Endothelial cell (in vitro differentiated cells): ENCODE results near the gene TMPRSS2. TPM values are rescaled to one million over a fixed set of nuclear protein-coding genes. Genes with fewer than 3 reads are reported as not detected.

ENCODE experiments used
- DNase-seq: peaks from one replicate; pipeline ENCODE4 v3.0.0; 2021; ENCODE audit warnings: low spot score
- H3K27ac Mint-ChIP-seq: one replicate; pipeline ENCODE4 v1.8.0; 2021; ENCODE audit warnings: mixed read lengths, inconsistent platforms; ENCODE audit not compliant: unreplicated experiment
- H3K27me3 Mint-ChIP-seq: one replicate; pipeline ENCODE4 v1.8.0; 2021; ENCODE audit warnings: mild to moderate bottlenecking, moderate library complexity, mixed read lengths, inconsistent platforms; ENCODE audit not compliant: unreplicated experiment
- H3K36me3 Mint-ChIP-seq: one replicate; pipeline ENCODE4 v1.8.0; 2021; ENCODE audit warnings: mild to moderate bottlenecking, low read depth, mixed read lengths, inconsistent platforms; ENCODE audit not compliant: unreplicated experiment
- H3K4me1 Mint-ChIP-seq: one replicate; pipeline ENCODE4 v1.8.0; 2021; ENCODE audit warnings: mild to moderate bottlenecking, mixed read lengths, inconsistent platforms; ENCODE audit not compliant: unreplicated experiment
- H3K4me3 Mint-ChIP-seq: one replicate; pipeline ENCODE4 v1.8.0; 2021; ENCODE audit warnings: mild to moderate bottlenecking, mixed read lengths, inconsistent platforms; ENCODE audit not compliant: unreplicated experiment
- H3K9me3 Mint-ChIP-seq: one replicate; pipeline ENCODE4 v1.8.0; 2021; ENCODE audit warnings: mixed read lengths, inconsistent platforms; ENCODE audit not compliant: unreplicated experiment
- CTCF ChIP-seq: fragments of 200-600 bp; sonication (generic); IDR thresholded peaks from one replicate; pipeline ENCODE4 v1.5.0; 2021; ENCODE audit warnings: antibody characterized with exemption; ENCODE audit not compliant: unreplicated experiment
- total RNA-seq: library from RNA; stranded (reverse); fragmentation: NEBNext Ultra II Directional; extraction: Animal tissue kit (Norgen Biotek cat#: 25700); gene quantifications from one replicate; pipeline ENCODE4 v1.2.1, GENCODE V29; 2021; ENCODE audit not compliant: unreplicated experiment

The TMPRSS2 gene
- total RNA-seq, 1 donor from 2014 or later, result 46.3 TPM

- Mint-ChIP-seq H3K9me3 (no peaks in the 10 kb centered on the region), H3K27me3 (peaks cover 9% of the 10 kb centered on the region), H3K27ac (no peak overlapping the region), H3K4me1 (peaks cover 22% of the 10 kb centered on the region), H3K36me3 (peaks cover 18% of the 10 kb centered on the region), H3K4me3 (no peak overlapping the region)
- DNase-seq, result no peak
- no peak for TF ChIP-seq CTCF
Observed at GRCh38 chr21:41481191-41481590, 26.8 kb downstream of the TMPRSS2 start.

- no peaks in the 10 kb centered on the region for H3K9me3 Mint-ChIP-seq
- peaks cover 17% of the 10 kb centered on the region for H3K4me1 Mint-ChIP-seq
- no peak for TF ChIP-seq CTCF
- no peak overlapping the region for H3K27ac Mint-ChIP-seq
- H3K36me3 Mint-ChIP-seq, result peaks cover 19% of the 10 kb centered on the region
- peaks cover 9% of the 10 kb centered on the region for H3K27me3 Mint-ChIP-seq
- no peak for DNase-seq
- no peak overlapping the region for H3K4me3 Mint-ChIP-seq
Observed at GRCh38 chr21:41480086-41480690, 27.8 kb downstream of the TMPRSS2 start.

GRCh38 chr21:41479686-41480085, 28.3 kb downstream of the TMPRSS2 start:
- no peak overlapping the region for H3K4me3 Mint-ChIP-seq
- peaks cover 9% of the 10 kb centered on the region for H3K27me3 Mint-ChIP-seq
- DNase-seq, result no peak
- TF ChIP-seq CTCF, result no peak
- H3K36me3 Mint-ChIP-seq, result peaks cover 19% of the 10 kb centered on the region
- no peak overlapping the region for H3K27ac Mint-ChIP-seq
- H3K4me1 Mint-ChIP-seq, result peaks cover 15% of the 10 kb centered on the region
- H3K9me3 Mint-ChIP-seq, result no peaks in the 10 kb centered on the region

- Mint-ChIP-seq H3K4me1 (peaks cover 15% of the 10 kb centered on the region), H3K9me3 (no peaks in the 10 kb centered on the region), H3K27ac (no peak overlapping the region), H3K27me3 (peaks cover 9% of the 10 kb centered on the region), H3K36me3 (peaks cover 19% of the 10 kb centered on the region), H3K4me3 (no peak overlapping the region)
- no peak for TF ChIP-seq CTCF
- DNase-seq, result no peak
Observed at GRCh38 chr21:41478319-41479177, 29.4 kb downstream of the TMPRSS2 start.
